GM12891 (cell line): ENCODE results near the gene DNHD1.
A peak's percentile ranks its signal among the peaks of the same experiment; 100 is the strongest.
"Not testable (repeated sequence)": the region's sequence is repeated elsewhere in the genome, so short reads cannot be mapped to it uniquely, and the experiment has no call there.

Experiments
- DNase-seq: peaks from one replicate; pipeline ENCODE4 v3.0.0; 2011; ENCODE audit warnings: low spot score; ENCODE audit not compliant: insufficient read length
- FAIRE-seq: peaks from 2 replicates; lab custom pipeline; 2011; peaks lifted over from hg19 to GRCh38; lab: Jason Lieb, UNC
- PAX5 ChIP-seq: IDR thresholded peaks from 2 replicates; pipeline ENCODE4 v1.6.1; 2011; ENCODE audit warnings: low read length, moderate library complexity, mild to moderate bottlenecking; ENCODE audit not compliant: insufficient read depth, severe bottlenecking
- POLR2A ChIP-seq: IDR thresholded peaks from 2 replicates; pipeline ENCODE4 v1.6.1; 2011; ENCODE audit warnings: low read depth, low read length, control low read depth
- POLR2AphosphoS5 ChIP-seq: IDR thresholded peaks from 2 replicates; pipeline ENCODE4 v1.6.1; 2011; ENCODE audit warnings: low read depth, low read length, control low read depth
- POU2F2 ChIP-seq: IDR thresholded peaks from 2 replicates; pipeline ENCODE4 v1.6.1; 2011; ENCODE audit warnings: low read depth, mild to moderate bottlenecking, control low read depth, low read length, moderate library complexity
- SPI1 ChIP-seq: IDR thresholded peaks from 2 replicates; pipeline ENCODE4 v1.6.1; 2011; ENCODE audit warnings: low read depth, low read length, control low read depth
- TAF1 ChIP-seq: IDR thresholded peaks from 2 replicates; pipeline ENCODE4 v1.6.1; 2011; ENCODE audit warnings: low read depth, low read length, control low read depth

DNHD1 gene

GRCh38 chr11:6489306-6489705 lies 7.8 kb upstream of the DNHD1 start:
- DNase-seq (no peak), FAIRE-seq (no peak)
- TF ChIP-seq TAF1: no peak
- TF ChIP-seq POLR2A: no peak
- no peak for TF ChIP-seq PAX5
- TF ChIP-seq POU2F2: no peak
- no peak for TF ChIP-seq POLR2AphosphoS5
- TF ChIP-seq SPI1: no peak

GRCh38 chr11:6498121-6498520 lies 1.0 kb downstream of the DNHD1 start:
- TF ChIP-seq SPI1 (no peak), POU2F2 (no peak), POLR2A (no peak), TAF1 (no peak), PAX5 (no peak), POLR2AphosphoS5 (no peak)
- DNase-seq: no peak
- no peak for FAIRE-seq

GRCh38 chr11:6498544-6498943 lies 1.5 kb downstream of the DNHD1 start:
- no peak for DNase-seq
- FAIRE-seq: no peak
- no peak for TF ChIP-seq PAX5
- no peak for TF ChIP-seq TAF1
- TF ChIP-seq POLR2A: no peak
- no peak for TF ChIP-seq POU2F2
- no peak for TF ChIP-seq SPI1
- TF ChIP-seq POLR2AphosphoS5: no peak

DNA sequence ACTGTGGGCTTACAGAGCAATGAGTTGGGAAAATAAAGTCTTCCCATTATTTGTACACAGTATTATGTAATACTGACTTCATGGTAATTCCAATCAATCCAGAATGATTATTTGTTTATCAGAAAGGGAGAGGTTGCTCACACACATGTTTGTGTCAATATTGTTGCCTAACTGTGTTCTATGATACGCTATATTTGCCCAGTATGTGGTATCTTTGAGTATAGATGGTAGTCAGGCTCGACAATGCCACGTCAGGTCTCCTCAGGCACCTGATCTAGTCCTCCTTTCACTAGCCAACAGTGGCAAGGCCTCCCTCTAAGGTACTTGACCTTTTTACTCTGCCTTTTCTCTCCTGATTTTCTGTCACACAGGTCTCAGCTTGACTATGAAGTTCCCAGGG lies 5.3 kb downstream of the DNHD1 start:
- TF ChIP-seq POU2F2 (no peak), PAX5 (no peak), SPI1 (no peak), POLR2A (no peak), TAF1 (no peak), POLR2AphosphoS5 (no peak)
- FAIRE-seq (no peak), DNase-seq (no peak)

- DNase-seq (no peak), FAIRE-seq (no peak)
- TF ChIP-seq POU2F2: no peak
- TF ChIP-seq SPI1: no peak
- TF ChIP-seq POLR2AphosphoS5: no peak
- TF ChIP-seq POLR2A: no peak
- TF ChIP-seq PAX5: no peak
- TF ChIP-seq TAF1: no peak
Observed at GRCh38 chr11:6504166-6504565, 7.1 kb downstream of the DNHD1 start.

DNA sequence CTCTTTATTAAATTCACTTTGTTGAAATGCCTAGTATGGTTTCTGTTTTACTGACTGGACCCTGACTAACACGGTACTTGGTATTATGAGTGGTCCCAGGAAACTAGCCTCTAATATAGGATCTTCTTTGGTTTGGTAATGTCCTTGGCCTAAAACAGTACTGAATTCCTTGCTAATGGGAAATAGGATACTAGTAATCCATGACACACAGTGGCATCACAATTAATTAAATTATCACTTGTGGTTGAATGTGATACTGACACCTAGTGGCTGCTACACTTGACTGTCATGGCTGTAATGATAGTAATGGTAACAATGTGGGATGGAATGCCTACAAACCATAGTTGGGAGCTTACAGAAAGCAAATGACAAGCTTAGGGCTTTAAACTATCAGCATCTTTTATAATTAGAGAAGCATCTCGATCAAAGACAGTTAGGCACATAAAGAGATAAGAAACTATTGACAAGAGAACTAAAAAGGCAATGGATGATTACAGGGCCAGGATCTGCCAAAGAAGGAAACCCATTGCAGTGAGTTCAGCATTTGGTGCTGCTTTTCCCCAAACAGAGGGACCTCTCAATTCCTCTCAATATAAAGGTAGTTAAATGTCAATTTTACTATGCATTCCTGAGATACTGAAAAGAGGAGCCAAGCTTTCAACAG lies 8.6 kb downstream of the DNHD1 start:
- TF ChIP-seq POLR2AphosphoS5: no peak
- no peak for TF ChIP-seq SPI1
- TF ChIP-seq POLR2A: no peak
- TF ChIP-seq TAF1: no peak
- TF ChIP-seq PAX5: no peak
- TF ChIP-seq POU2F2: no peak
- DNase-seq: no peak
- peak; percentile 84 for FAIRE-seq

DNA sequence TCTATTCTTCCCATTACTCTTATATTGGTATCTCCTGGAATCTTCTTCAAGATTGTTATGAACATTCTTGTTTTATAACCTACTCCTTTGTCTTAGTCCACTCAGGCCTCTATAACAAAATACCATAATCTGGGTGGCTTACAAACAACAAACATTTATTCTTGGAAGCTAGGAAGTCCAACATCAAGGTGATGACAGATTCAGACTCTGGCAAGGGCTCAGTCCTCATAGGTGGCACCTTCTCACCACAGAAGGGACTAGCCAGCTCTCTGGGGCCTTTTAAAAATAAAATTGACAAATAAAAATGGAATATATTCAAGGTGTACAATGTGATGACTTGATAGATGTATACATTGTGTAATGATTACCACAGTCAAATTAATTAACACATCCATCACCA lies 19.8 kb downstream of the DNHD1 start:
- FAIRE-seq: no peak
- TF ChIP-seq POU2F2 (no peak), POLR2AphosphoS5 (no peak), POLR2A (no peak), TAF1 (no peak), PAX5 (no peak), SPI1 (no peak)
- no peak for DNase-seq

DNA sequence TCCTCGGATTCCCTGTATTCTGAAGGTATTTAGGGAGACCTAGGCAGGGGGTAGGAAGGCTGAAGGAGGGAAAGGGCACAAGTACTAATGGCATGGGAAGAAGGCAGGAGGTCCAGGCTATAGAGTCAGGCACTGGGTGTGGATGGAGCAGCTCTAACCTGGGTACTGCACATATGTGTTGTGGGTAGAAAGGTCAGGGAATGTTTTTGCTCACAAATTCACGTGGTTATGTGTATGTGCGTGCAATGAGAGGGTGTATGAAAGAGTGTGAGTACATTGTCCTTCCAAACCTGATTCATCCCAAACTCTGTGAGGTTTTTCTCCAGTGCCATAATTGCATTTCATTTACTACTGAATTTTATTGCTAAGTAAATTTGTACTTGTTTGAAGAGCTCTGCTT lies 23.2 kb downstream of the DNHD1 start:
- TF ChIP-seq TAF1: no peak
- no peak for TF ChIP-seq POU2F2
- TF ChIP-seq POLR2A: no peak
- TF ChIP-seq POLR2AphosphoS5: no peak
- TF ChIP-seq SPI1: no peak
- no peak for TF ChIP-seq PAX5
- no peak for DNase-seq
- FAIRE-seq: peak; percentile 35

GRCh38 chr11:6521946-6522345 lies 24.9 kb downstream of the DNHD1 start:
- FAIRE-seq, DNase-seq: not testable (repeated sequence)

DNA sequence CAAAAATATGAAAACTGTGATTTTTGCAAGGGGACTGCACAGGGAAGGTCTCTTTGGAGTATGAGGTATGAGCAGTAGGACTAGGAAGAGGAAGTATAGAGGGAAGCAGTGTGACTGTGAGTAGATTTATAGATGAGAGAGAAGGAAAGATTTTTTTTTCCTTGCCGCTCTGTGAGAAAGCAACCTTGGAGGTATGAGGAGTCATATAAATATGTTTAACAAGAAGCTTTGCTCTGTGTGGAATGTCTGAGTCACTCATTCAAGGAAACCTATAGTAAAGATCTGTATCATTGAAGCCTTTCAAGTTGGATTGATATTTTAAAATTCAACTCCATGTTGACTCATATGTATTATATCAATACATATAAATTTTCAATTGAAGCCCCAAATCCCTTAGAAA lies 26.2 kb downstream of the DNHD1 start:
- DNase-seq (no peak), FAIRE-seq (no peak)
- TF ChIP-seq PAX5 (no peak), POLR2AphosphoS5 (no peak), POLR2A (no peak), POU2F2 (no peak), SPI1 (no peak), TAF1 (no peak)

DNA sequence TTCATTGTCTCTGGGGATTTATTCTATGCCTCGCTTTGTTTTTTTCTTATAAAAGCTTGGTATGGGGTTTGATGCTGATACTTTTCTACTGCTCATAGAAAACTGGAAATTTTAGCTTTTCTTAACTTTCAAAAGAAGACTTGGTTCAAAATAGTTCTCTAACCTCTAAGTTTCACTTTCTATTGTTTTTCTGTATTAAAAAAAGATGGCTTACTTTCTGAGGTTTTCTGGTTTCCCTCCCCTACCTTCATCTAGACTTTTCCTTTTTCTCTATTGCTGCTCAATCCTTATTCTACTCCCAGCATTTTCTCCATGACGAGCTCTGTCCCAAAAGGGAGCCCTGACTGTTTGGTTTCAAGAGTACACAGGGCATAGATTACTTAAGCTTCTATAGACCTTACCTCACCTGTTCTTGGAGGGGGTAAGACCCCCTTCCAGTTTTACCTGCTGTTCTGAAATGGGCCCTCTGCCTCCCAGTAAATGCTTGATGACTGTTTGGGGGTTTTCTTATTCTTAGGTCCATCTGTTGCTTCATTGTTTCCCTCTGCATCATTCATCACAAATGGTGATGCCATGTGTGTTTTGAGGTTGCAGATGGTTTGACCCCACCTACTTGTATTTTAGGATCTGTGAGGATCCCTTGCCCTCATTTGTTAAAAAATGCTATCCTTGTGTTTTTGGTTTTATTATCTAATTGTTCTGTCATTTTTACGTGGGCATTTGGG lies 29.5 kb downstream of the DNHD1 start:
- TF ChIP-seq POLR2A (no peak), POLR2AphosphoS5 (no peak), SPI1 (no peak), POU2F2 (no peak), PAX5 (no peak), TAF1 (no peak)
- DNase-seq (no peak), FAIRE-seq (peak; percentile 60)
